DOHH2 (cell line): ENCODE data around the gene DNMT1.

Source experiments
- CTCF ChIP-seq: fragments of 200-600 bp; sonication (generic); IDR thresholded peaks from one replicate; pipeline ENCODE4 v1.5.1; 2014; ENCODE audit warnings: antibody characterized with exemption, mild to moderate bottlenecking, low read depth, low read length; ENCODE audit not compliant: poor library complexity, severe bottlenecking
- EZH2phosphoT487 ChIP-seq: fragments of 200-600 bp; sonication (generic); IDR thresholded peaks from 2 replicates; pipeline ENCODE4 v1.6.1; 2017; ENCODE audit warnings: borderline replicate concordance, mild to moderate bottlenecking, antibody characterized with exemption, low read length, moderate library complexity, mixed read lengths

GRCh38 chr19:10182847-10183246 lies 11.9 kb downstream of the DNMT1 start:
- TF ChIP-seq CTCF (no peak), EZH2phosphoT487 (no peak)
